ENCODE results near the gene LAYN.

Gene LAYN

GRCh38 chr11:111525456-111525855 lies 15.1 kb upstream of the LAYN start:
- Histone ChIP-seq H3K4me3 (no peak overlapping the region), H3K27ac (no peak overlapping the region), H3K9ac (ENCODE audit: insufficient read length) (no peak overlapping the region), H3K36me3 (ENCODE audit: insufficient read depth, low read length) (no peaks in the 10 kb centered on the region), H3K9me3 (ENCODE audit: low read depth, low read length) (no peaks in the 10 kb centered on the region)
- no peak for TF ChIP-seq FOXP2 (optimal IDR thresholded peaks at IDR 0.05; ENCODE audit: control extremely low read depth, extremely low read length, insufficient read depth)
- DNase-seq (ENCODE audit: low read depth, low spot score), result no peak

GRCh38 chr11:111526501-111526900 lies 14.0 kb upstream of the LAYN start:
- no peak for DNase-seq (ENCODE audit: low read depth, low spot score)
- no peak overlapping the region for H3K27ac ChIP-seq

GRCh38 chr11:111527279-111527678 lies 13.2 kb upstream of the LAYN start:
- H3K27ac ChIP-seq, result no peak overlapping the region
- TF ChIP-seq EZH2 (IDR thresholded peaks at IDR 0.05) (no peak), FOXP2 (optimal IDR thresholded peaks at IDR 0.05; ENCODE audit: control extremely low read depth, extremely low read length, insufficient read depth) (no peak), POLR2AphosphoS5 (IDR thresholded peaks at IDR 0.05; ENCODE audit: borderline replicate concordance, low read depth, low read length) (no peak)
- no peaks in the 10 kb centered on the region for H3K36me3 ChIP-seq (ENCODE audit: insufficient read depth, low read length)
- no peaks in the 10 kb centered on the region for H3K9me3 ChIP-seq (ENCODE audit: low read depth, low read length)
- DNase-seq (ENCODE audit: low read depth, low spot score), result no peak
- H3K4me3 ChIP-seq, result no peak overlapping the region
- H3K9ac ChIP-seq (ENCODE audit: insufficient read length), result no peak overlapping the region

More at GRCh38 chr11:111526501-111526900, 14.0 kb upstream of the LAYN start:
- no peak overlapping the region for H3K4me3 ChIP-seq
- no peak for TF ChIP-seq EZH2 (IDR thresholded peaks at IDR 0.05)
- no peak for TF ChIP-seq FOXP2 (optimal IDR thresholded peaks at IDR 0.05; ENCODE audit: control extremely low read depth, extremely low read length, insufficient read depth)
- no peak for TF ChIP-seq POLR2AphosphoS5 (IDR thresholded peaks at IDR 0.05; ENCODE audit: borderline replicate concordance, low read depth, low read length)
- no peak overlapping the region for H3K9ac ChIP-seq (ENCODE audit: insufficient read length)
- H3K9me3 ChIP-seq (ENCODE audit: low read depth, low read length), result no peaks in the 10 kb centered on the region
- no peaks in the 10 kb centered on the region for H3K36me3 ChIP-seq (ENCODE audit: insufficient read depth, low read length)

- no peaks in the 10 kb centered on the region for H3K9me3 ChIP-seq (ENCODE audit: low read depth, low read length)
- TF ChIP-seq FOXP2 (optimal IDR thresholded peaks at IDR 0.05; ENCODE audit: control extremely low read depth, extremely low read length, insufficient read depth), result no peak
- no peak for TF ChIP-seq EZH2 (IDR thresholded peaks at IDR 0.05)
- no peak for TF ChIP-seq POLR2AphosphoS5 (IDR thresholded peaks at IDR 0.05; ENCODE audit: borderline replicate concordance, low read depth, low read length)
- DNase-seq (ENCODE audit: low read depth, low spot score), result no peak
- no peak overlapping the region for H3K27ac ChIP-seq
- no peaks in the 10 kb centered on the region for H3K36me3 ChIP-seq (ENCODE audit: insufficient read depth, low read length)
- no peak overlapping the region for H3K4me3 ChIP-seq
- H3K9ac ChIP-seq (ENCODE audit: insufficient read length), result no peak overlapping the region
Observed at GRCh38 chr11:111528557-111528956, 12.0 kb upstream of the LAYN start.

- Histone ChIP-seq H3K4me3 (no peak overlapping the region), H3K9me3 (ENCODE audit: low read depth, low read length) (no peaks in the 10 kb centered on the region), H3K36me3 (ENCODE audit: insufficient read depth, low read length) (no peaks in the 10 kb centered on the region), H3K27ac (no peak overlapping the region), H3K9ac (ENCODE audit: insufficient read length) (no peak overlapping the region)
- TF ChIP-seq EZH2 (IDR thresholded peaks at IDR 0.05) (no peak), POLR2AphosphoS5 (IDR thresholded peaks at IDR 0.05; ENCODE audit: borderline replicate concordance, low read depth, low read length) (no peak), FOXP2 (optimal IDR thresholded peaks at IDR 0.05; ENCODE audit: control extremely low read depth, extremely low read length, insufficient read depth) (no peak)
- DNase-seq (ENCODE audit: low read depth, low spot score), result no peak
Observed at GRCh38 chr11:111530091-111530490, 10.4 kb upstream of the LAYN start.

GRCh38 chr11:111531136-111531535 lies 9.4 kb upstream of the LAYN start:
- no peak overlapping the region for H3K27ac ChIP-seq
- H3K36me3 ChIP-seq (ENCODE audit: insufficient read depth, low read length), result no peaks in the 10 kb centered on the region
- DNase-seq (ENCODE audit: low read depth, low spot score), result no peak
- H3K9me3 ChIP-seq (ENCODE audit: low read depth, low read length), result no peaks in the 10 kb centered on the region
- no peak overlapping the region for H3K4me3 ChIP-seq
- TF ChIP-seq POLR2AphosphoS5 (IDR thresholded peaks at IDR 0.05; ENCODE audit: borderline replicate concordance, low read depth, low read length), result no peak
- no peak overlapping the region for H3K9ac ChIP-seq (ENCODE audit: insufficient read length)

- Histone ChIP-seq H3K4me3 (no peak overlapping the region), H3K9me3 (ENCODE audit: low read depth, low read length) (no peaks in the 10 kb centered on the region), H3K9ac (ENCODE audit: insufficient read length) (no peak overlapping the region), H3K27ac (no peak overlapping the region), H3K36me3 (ENCODE audit: insufficient read depth, low read length) (no peaks in the 10 kb centered on the region)
- DNase-seq (ENCODE audit: low read depth, low spot score), result no peak
- TF ChIP-seq FOXP2 (optimal IDR thresholded peaks at IDR 0.05; ENCODE audit: control extremely low read depth, extremely low read length, insufficient read depth), result no peak
- no peak for TF ChIP-seq EZH2 (IDR thresholded peaks at IDR 0.05)
- no peak for TF ChIP-seq POLR2AphosphoS5 (IDR thresholded peaks at IDR 0.05; ENCODE audit: borderline replicate concordance, low read depth, low read length)
Observed at GRCh38 chr11:111531687-111532364, 8.7 kb upstream of the LAYN start.

GRCh38 chr11:111532365-111532709 lies 8.2 kb upstream of the LAYN start:
- Histone ChIP-seq H3K9me3 (ENCODE audit: low read depth, low read length) (no peaks in the 10 kb centered on the region), H3K27ac (no peak overlapping the region), H3K9ac (ENCODE audit: insufficient read length) (no peak overlapping the region), H3K36me3 (ENCODE audit: insufficient read depth, low read length) (no peaks in the 10 kb centered on the region), H3K4me3 (no peak overlapping the region)
- TF ChIP-seq POLR2AphosphoS5 (IDR thresholded peaks at IDR 0.05; ENCODE audit: borderline replicate concordance, low read depth, low read length) (no peak), FOXP2 (optimal IDR thresholded peaks at IDR 0.05; ENCODE audit: control extremely low read depth, extremely low read length, insufficient read depth) (no peak), EZH2 (IDR thresholded peaks at IDR 0.05) (no peak)
- no peak for DNase-seq (ENCODE audit: low read depth, low spot score)

- Histone ChIP-seq H3K9me3 (ENCODE audit: low read depth, low read length) (no peaks in the 10 kb centered on the region), H3K27ac (no peak overlapping the region), H3K9ac (ENCODE audit: insufficient read length) (no peak overlapping the region), H3K36me3 (ENCODE audit: insufficient read depth, low read length) (no peaks in the 10 kb centered on the region), H3K4me3 (no peak overlapping the region)
- TF ChIP-seq FOXP2 (optimal IDR thresholded peaks at IDR 0.05; ENCODE audit: control extremely low read depth, extremely low read length, insufficient read depth) (no peak), EZH2 (IDR thresholded peaks at IDR 0.05) (no peak), POLR2AphosphoS5 (IDR thresholded peaks at IDR 0.05; ENCODE audit: borderline replicate concordance, low read depth, low read length) (no peak)
- DNase-seq (ENCODE audit: low read depth, low spot score), result no peak
Observed at GRCh38 chr11:111535281-111535680, 5.2 kb upstream of the LAYN start.

All from SK-N-MC (cell line).